GM06990 (cell line): Measurements from ENCODE around the gene SPHK2.
"Not testable (repeated sequence)": the region's sequence is repeated elsewhere in the genome, so short reads cannot be mapped to it uniquely, and the experiment has no call there.

Experiments
- DNase-seq: peaks from one replicate; pipeline ENCODE4 v3.0.0-alpha.2; 2011; ENCODE audit not compliant: insufficient read length; ENCODE audit errors: extremely low read depth
- H3K27me3 ChIP-seq: replicated peaks from 2 replicates; pipeline ENCODE4 v1.6.0; 2011; ENCODE audit warnings: low read length; ENCODE audit not compliant: control insufficient read depth, insufficient read depth
- H3K36me3 ChIP-seq: 2 replicates; pipeline ENCODE4 v1.5.1; 2011; ENCODE audit warnings: low read length; ENCODE audit not compliant: control insufficient read depth, insufficient read depth
- H3K4me3 ChIP-seq: replicated peaks from 2 replicates; pipeline ENCODE4 v1.5.1; 2011; ENCODE audit warnings: low read depth, mild to moderate bottlenecking, control low read depth, low read length
- TF ChIP-seq, protein P1 (sequence below): IDR thresholded peaks from 2 replicates; pipeline ENCODE4 v1.5.1; 2011; ENCODE audit warnings: low read length, control low read depth, mild to moderate bottlenecking, inconsistent platforms; ENCODE audit not compliant: insufficient read depth, poor library complexity, severe bottlenecking

SPHK2 gene

GRCh38 chr19:48676887-48677286, 57.6 kb downstream of the SPHK2 start:
- no peak overlapping the region for H3K4me3 ChIP-seq
- no peaks in the 10 kb centered on the region for H3K27me3 ChIP-seq
- H3K36me3 ChIP-seq: no peaks in the 10 kb centered on the region
- DNase-seq: no peak
- TF ChIP-seq, protein P1, sequence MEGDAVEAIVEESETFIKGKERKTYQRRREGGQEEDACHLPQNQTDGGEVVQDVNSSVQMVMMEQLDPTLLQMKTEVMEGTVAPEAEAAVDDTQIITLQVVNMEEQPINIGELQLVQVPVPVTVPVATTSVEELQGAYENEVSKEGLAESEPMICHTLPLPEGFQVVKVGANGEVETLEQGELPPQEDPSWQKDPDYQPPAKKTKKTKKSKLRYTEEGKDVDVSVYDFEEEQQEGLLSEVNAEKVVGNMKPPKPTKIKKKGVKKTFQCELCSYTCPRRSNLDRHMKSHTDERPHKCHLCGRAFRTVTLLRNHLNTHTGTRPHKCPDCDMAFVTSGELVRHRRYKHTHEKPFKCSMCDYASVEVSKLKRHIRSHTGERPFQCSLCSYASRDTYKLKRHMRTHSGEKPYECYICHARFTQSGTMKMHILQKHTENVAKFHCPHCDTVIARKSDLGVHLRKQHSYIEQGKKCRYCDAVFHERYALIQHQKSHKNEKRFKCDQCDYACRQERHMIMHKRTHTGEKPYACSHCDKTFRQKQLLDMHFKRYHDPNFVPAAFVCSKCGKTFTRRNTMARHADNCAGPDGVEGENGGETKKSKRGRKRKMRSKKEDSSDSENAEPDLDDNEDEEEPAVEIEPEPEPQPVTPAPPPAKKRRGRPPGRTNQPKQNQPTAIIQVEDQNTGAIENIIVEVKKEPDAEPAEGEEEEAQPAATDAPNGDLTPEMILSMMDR: no peak

DNA sequence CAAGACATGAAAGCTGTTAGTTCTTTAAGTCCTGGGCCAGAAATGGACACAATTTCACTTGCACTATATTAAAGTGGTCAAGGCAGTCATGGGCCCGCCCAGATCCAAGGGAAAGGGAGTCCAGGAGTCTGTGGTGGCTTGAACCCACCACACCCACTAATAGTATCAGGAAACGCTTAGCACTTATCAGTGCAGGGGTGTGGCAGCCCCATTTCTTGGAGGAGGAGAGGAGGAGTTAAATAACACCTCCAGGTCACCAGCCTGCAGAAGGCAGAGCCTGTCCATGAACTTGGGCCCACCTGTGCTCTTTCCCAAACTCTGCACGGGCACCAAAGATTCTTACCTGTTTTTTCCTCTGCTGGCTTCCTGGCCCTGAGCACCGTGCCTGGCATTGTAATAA, 58.9 kb downstream of the SPHK2 start:
- no peaks in the 10 kb centered on the region for H3K27me3 ChIP-seq
- no peak overlapping the region for H3K4me3 ChIP-seq
- no peak for DNase-seq
- H3K36me3 ChIP-seq: no peaks in the 10 kb centered on the region
- TF ChIP-seq, protein P1: no peak

- not testable (repeated sequence) for H3K36me3 ChIP-seq, DNase-seq, H3K27me3 ChIP-seq, H3K4me3 ChIP-seq
Observed at GRCh38 chr19:48680006-48680405, 60.7 kb downstream of the SPHK2 start.
